Neural progenitor cell (in vitro differentiated cells): ENCODE measurements around the gene GHDC. TPM values are rescaled to one million over a fixed set of nuclear protein-coding genes. Genes with fewer than 3 reads are reported as not detected.

ENCODE experiments used
- DNase-seq: peaks from one replicate; pipeline ENCODE4 v3.0.0-alpha.2; 2016; ENCODE audit warnings: low spot score
- H2AFZ ChIP-seq: fragments of 200-600 bp; sonication (generic); replicated peaks from 2 replicates; pipeline ENCODE4 v1.6.1; 2016; ENCODE audit warnings: antibody characterized with exemption
- H3F3A ChIP-seq: fragments of 200-600 bp; sonication (generic); 2 replicates; pipeline ENCODE4 v1.6.1; 2016; ENCODE audit warnings: antibody characterized with exemption, low read depth
- H3K27ac ChIP-seq: fragments of 200-600 bp; sonication (generic); 2 replicates; pipeline ENCODE4 v1.5.1; 2016; ENCODE audit warnings: mild to moderate bottlenecking
- H3K27me3 ChIP-seq: fragments of 200-600 bp; sonication (generic); 2 replicates; pipeline ENCODE4 v1.6.1; 2016; ENCODE audit warnings: mild to moderate bottlenecking, moderate library complexity
- H3K36me3 ChIP-seq: fragments of 200-600 bp; sonication (generic); 2 replicates; pipeline ENCODE4 v1.5.1; 2016
- H3K4me1 ChIP-seq: fragments of 200-600 bp; sonication (generic); 2 replicates; pipeline ENCODE4 v1.6.1; 2016; ENCODE audit warnings: mixed run types
- H3K4me2 ChIP-seq: fragments of 200-600 bp; sonication (generic); 2 replicates; pipeline ENCODE4 v1.6.1; 2016
- H3K4me3 ChIP-seq: fragments of 200-600 bp; sonication (generic); 2 replicates; pipeline ENCODE4 v1.5.1; 2016
- H3K79me2 ChIP-seq: fragments of 200-600 bp; sonication (generic); 2 replicates; pipeline ENCODE4 v1.6.1; 2016; ENCODE audit warnings: low read depth
- H3K9ac ChIP-seq: fragments of 200-600 bp; sonication (generic); 2 replicates; pipeline ENCODE4 v1.6.1; 2016
- H3K9me3 ChIP-seq: fragments of 200-600 bp; sonication (generic); 2 replicates; pipeline ENCODE4 v1.5.1; 2016; ENCODE audit warnings: low read depth
- H4K20me1 ChIP-seq: fragments of 200-600 bp; sonication (generic); 2 replicates; pipeline ENCODE4 v1.6.1; 2016; ENCODE audit warnings: low read depth
- H3K27ac Mint-ChIP-seq: 3 replicates; pipeline ENCODE4 v1.8.0; 2021; ENCODE audit warnings: mixed read lengths
- H3K27me3 Mint-ChIP-seq: 2 replicates; pipeline ENCODE4 v1.8.0; 2022; ENCODE audit warnings: low read depth, mild to moderate bottlenecking, inconsistent platforms, moderate library complexity, mixed read lengths; ENCODE audit not compliant: insufficient read depth
- H3K36me3 Mint-ChIP-seq: 3 replicates; pipeline ENCODE4 v1.8.0; 2021; ENCODE audit warnings: mixed read lengths
- H3K4me1 Mint-ChIP-seq: 3 replicates; pipeline ENCODE4 v1.8.0; 2021; ENCODE audit warnings: mixed read lengths
- H3K4me3 Mint-ChIP-seq: 3 replicates; pipeline ENCODE4 v1.8.0; 2021; ENCODE audit warnings: mild to moderate bottlenecking, moderate library complexity, mixed read lengths
- H3K9me3 Mint-ChIP-seq: 3 replicates; pipeline ENCODE4 v1.8.0; 2020; ENCODE audit warnings: mixed read lengths
- EZH2 ChIP-seq: fragments of 200-600 bp; sonication (generic); IDR thresholded peaks from 2 replicates; pipeline ENCODE4 v1.6.1; 2017; ENCODE audit warnings: antibody characterized with exemption, mild to moderate bottlenecking, moderate library complexity
- EZH2phosphoT487 ChIP-seq: fragments of 200-600 bp; sonication (generic); IDR thresholded peaks from 2 replicates; pipeline ENCODE4 v1.6.1; 2017; ENCODE audit warnings: antibody characterized with exemption
- total RNA-seq: library from RNA; depleted of rRNA; stranded (reverse); fragments of >200 nt; gene quantifications from 2 replicates; pipeline ENCODE4 v1.2.3, GENCODE V29; 2015; ENCODE audit warnings: low replicate concordance
- TF ChIP-seq, protein P1 (sequence below): fragments of 200-600 bp; sonication (generic); IDR thresholded peaks from 2 replicates; pipeline ENCODE4 v1.5.1; 2017; ENCODE audit warnings: antibody characterized with exemption, mild to moderate bottlenecking

Gene GHDC
- total RNA-seq, 1 donor from 2014 or later: 7.7 TPM

DNA sequence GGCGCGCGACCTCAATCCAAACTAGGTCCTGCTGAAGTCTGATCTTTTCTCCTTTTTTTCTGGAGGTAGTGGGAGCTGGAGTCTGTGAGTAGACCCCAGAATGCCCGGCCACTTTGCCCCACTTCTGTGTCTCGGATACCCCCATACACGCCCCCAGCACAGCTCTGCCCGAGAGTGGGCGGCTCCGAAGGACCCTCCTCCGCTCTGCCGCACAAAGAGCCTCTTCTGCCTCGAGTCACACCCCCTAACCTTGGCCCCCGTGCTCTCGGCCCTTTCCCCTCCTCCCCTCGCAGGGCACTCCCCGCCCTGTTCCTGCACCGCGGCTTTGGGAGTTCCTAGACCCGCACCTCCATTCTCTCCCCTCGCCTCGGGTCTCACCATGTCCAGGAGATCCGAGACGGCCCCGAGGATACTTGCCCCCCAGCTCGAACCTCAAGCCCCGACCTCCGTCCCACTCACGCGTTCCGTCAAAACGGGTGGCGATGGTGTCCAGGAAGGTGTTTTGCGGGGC, 13.8 kb downstream of the GHDC start:
- Histone ChIP-seq H3K27me3 (peaks cover 80% of the 10 kb centered on the region), H2AFZ (no peak overlapping the region), H3K4me2 (peak overlapping the region; percentile 80), H4K20me1 (peaks cover 27% of the 10 kb centered on the region), H3K36me3 (no peaks in the 10 kb centered on the region), H3K79me2 (no peaks in the 10 kb centered on the region), H3F3A (peaks cover 30% of the 10 kb centered on the region), H3K9ac (no peak overlapping the region), H3K9me3 (no peaks in the 10 kb centered on the region), H3K4me1 (peaks cover 22% of the 10 kb centered on the region), H3K27ac (no peak overlapping the region), H3K4me3 (peak overlapping the region; percentile 33)
- no peak overlapping the region for H3K27ac Mint-ChIP-seq
- H3K4me1 Mint-ChIP-seq: peaks cover 22% of the 10 kb centered on the region
- peak; percentile 47 for DNase-seq
- H3K27me3 Mint-ChIP-seq: peaks cover 51% of the 10 kb centered on the region
- peak overlapping the region; percentile 76 for H3K4me3 Mint-ChIP-seq
- no peaks in the 10 kb centered on the region for H3K36me3 Mint-ChIP-seq
- H3K9me3 Mint-ChIP-seq: no peaks in the 10 kb centered on the region
- peak; percentile 67 for TF ChIP-seq EZH2phosphoT487
- TF ChIP-seq EZH2: peak; percentile 66
- TF ChIP-seq, protein P1, sequence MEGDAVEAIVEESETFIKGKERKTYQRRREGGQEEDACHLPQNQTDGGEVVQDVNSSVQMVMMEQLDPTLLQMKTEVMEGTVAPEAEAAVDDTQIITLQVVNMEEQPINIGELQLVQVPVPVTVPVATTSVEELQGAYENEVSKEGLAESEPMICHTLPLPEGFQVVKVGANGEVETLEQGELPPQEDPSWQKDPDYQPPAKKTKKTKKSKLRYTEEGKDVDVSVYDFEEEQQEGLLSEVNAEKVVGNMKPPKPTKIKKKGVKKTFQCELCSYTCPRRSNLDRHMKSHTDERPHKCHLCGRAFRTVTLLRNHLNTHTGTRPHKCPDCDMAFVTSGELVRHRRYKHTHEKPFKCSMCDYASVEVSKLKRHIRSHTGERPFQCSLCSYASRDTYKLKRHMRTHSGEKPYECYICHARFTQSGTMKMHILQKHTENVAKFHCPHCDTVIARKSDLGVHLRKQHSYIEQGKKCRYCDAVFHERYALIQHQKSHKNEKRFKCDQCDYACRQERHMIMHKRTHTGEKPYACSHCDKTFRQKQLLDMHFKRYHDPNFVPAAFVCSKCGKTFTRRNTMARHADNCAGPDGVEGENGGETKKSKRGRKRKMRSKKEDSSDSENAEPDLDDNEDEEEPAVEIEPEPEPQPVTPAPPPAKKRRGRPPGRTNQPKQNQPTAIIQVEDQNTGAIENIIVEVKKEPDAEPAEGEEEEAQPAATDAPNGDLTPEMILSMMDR: no peak

DNA sequence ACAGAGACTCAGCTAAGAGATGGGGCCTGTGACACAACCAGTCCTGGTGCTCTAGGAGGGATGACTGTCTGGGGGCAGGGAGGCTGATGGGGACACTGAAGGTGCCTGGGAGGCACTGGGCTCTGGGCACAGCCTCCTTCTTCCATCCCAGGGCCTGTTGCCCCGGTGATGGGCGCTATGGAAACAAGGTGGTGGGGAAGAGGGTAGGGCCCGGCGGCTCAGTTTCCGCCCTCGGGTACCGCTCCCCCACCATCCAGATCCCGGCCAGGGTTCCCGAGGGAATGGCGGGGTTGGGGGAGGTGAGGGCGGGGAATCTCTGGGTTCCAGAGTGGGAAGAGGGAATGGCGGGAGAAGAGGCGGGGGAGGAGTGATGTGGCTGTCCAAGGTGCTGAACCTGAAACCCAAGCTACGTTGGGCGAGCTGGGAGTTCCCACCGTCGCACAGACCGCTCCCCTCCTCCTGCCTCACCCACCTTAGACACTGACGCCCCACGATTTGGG, 14.3 kb downstream of the GHDC start:
- Mint-ChIP-seq H3K4me3 (peak overlapping the region; percentile 76), H3K27me3 (peaks cover 54% of the 10 kb centered on the region), H3K4me1 (peaks cover 17% of the 10 kb centered on the region), H3K27ac (no peak overlapping the region), H3K36me3 (no peaks in the 10 kb centered on the region), H3K9me3 (no peaks in the 10 kb centered on the region)
- H3K36me3 ChIP-seq: no peaks in the 10 kb centered on the region
- H4K20me1 ChIP-seq: peaks cover 22% of the 10 kb centered on the region
- H3K27ac ChIP-seq: no peak overlapping the region
- peaks cover 25% of the 10 kb centered on the region for H3F3A ChIP-seq
- no peaks in the 10 kb centered on the region for H3K79me2 ChIP-seq
- H2AFZ ChIP-seq: no peak overlapping the region
- DNase-seq: peak; percentile 90
- H3K9ac ChIP-seq: no peak overlapping the region
- TF ChIP-seq EZH2phosphoT487: no peak
- TF ChIP-seq, protein P1: no peak
- TF ChIP-seq EZH2: no peak
- peak overlapping the region; percentile 33 for H3K4me3 ChIP-seq
- peaks cover 75% of the 10 kb centered on the region for H3K27me3 ChIP-seq
- peak overlapping the region; percentile 80 for H3K4me2 ChIP-seq
- peaks cover 17% of the 10 kb centered on the region for H3K4me1 ChIP-seq
- H3K9me3 ChIP-seq: no peaks in the 10 kb centered on the region

- no peak overlapping the region for H3K27ac ChIP-seq
- Mint-ChIP-seq H3K4me3 (peak overlapping the region; percentile 28), H3K27ac (no peak overlapping the region), H3K4me1 (peaks cover 12% of the 10 kb centered on the region), H3K27me3 (peaks cover 54% of the 10 kb centered on the region), H3K9me3 (no peaks in the 10 kb centered on the region), H3K36me3 (no peaks in the 10 kb centered on the region)
- H3K36me3 ChIP-seq: no peaks in the 10 kb centered on the region
- H2AFZ ChIP-seq: no peak overlapping the region
- H3K9me3 ChIP-seq: no peaks in the 10 kb centered on the region
- no peak for DNase-seq
- H3K27me3 ChIP-seq: peaks cover 68% of the 10 kb centered on the region
- peaks cover 10% of the 10 kb centered on the region for H3K4me1 ChIP-seq
- H3K9ac ChIP-seq: no peak overlapping the region
- no peaks in the 10 kb centered on the region for H3K79me2 ChIP-seq
- TF ChIP-seq, protein P1: no peak
- TF ChIP-seq EZH2phosphoT487 (no peak), EZH2 (no peak)
- H3F3A ChIP-seq: peaks cover 18% of the 10 kb centered on the region
- no peak overlapping the region for H3K4me3 ChIP-seq
- peaks cover 18% of the 10 kb centered on the region for H4K20me1 ChIP-seq
- H3K4me2 ChIP-seq: no peak overlapping the region
These were observed 15.0 kb downstream of the GHDC start for GRCh38 chr17:42179335-42179734.
